Activated CD4-positive, alpha-beta T cell treated with anti-CD3 and anti-CD28 coated beads, Interleukin-2, amount 10 ng/mL, durations not matched to agents 24 days and 14 days (primary cell): ENCODE measurements around the gene CACNA1D. TPM values are rescaled to one million over a fixed set of nuclear protein-coding genes. Genes with fewer than 3 reads are reported as not detected.

Source experiments
- DNase-seq: peaks from one replicate; pipeline ENCODE4 v3.0.0; 2022
- H3K27ac Mint-ChIP-seq: one replicate; pipeline ENCODE4 v1.8.0; 2022; ENCODE audit warnings: mild to moderate bottlenecking, mixed read lengths
- H3K27me3 Mint-ChIP-seq: one replicate; pipeline ENCODE4 v1.8.0; 2022; ENCODE audit warnings: mixed read lengths
- H3K36me3 Mint-ChIP-seq: one replicate; pipeline ENCODE4 v1.8.0; 2022; ENCODE audit warnings: low read depth, mild to moderate bottlenecking, mixed read lengths
- H3K4me1 Mint-ChIP-seq: one replicate; pipeline ENCODE4 v1.8.0; 2021; ENCODE audit warnings: mixed read lengths
- H3K4me3 Mint-ChIP-seq: one replicate; pipeline ENCODE4 v1.8.0; 2022; ENCODE audit warnings: mild to moderate bottlenecking, moderate library complexity, mixed read lengths
- H3K9me3 Mint-ChIP-seq: one replicate; pipeline ENCODE4 v1.8.0; 2021; ENCODE audit warnings: mixed read lengths
- intact Hi-C: fragments of 100-400 bp; cut with micrococcal nuclease; formaldehyde crosslinking; loops from one replicate; pipeline ENCODE4 v1.15.1; 2023
- total RNA-seq: library from RNA; stranded (reverse); gene quantifications from 2 replicates; pipeline ENCODE4 v1.2.3, GENCODE V29; 2022

The CACNA1D gene
- total RNA-seq, 1 donor from 2014 or later = 0.77 TPM

GRCh38 chr3:53501178-53501577 lies 6.8 kb downstream of the CACNA1D start:
- Mint-ChIP-seq H3K36me3 (no peaks in the 10 kb centered on the region), H3K27ac (no peak overlapping the region), H3K9me3 (no peaks in the 10 kb centered on the region), H3K4me1 (no peaks in the 10 kb centered on the region), H3K27me3 (peaks cover 45% of the 10 kb centered on the region), H3K4me3 (no peak overlapping the region)
- intact Hi-C loops = no loop called here
- no peak for DNase-seq

- no peak overlapping the region for H3K27ac Mint-ChIP-seq
- no peaks in the 10 kb centered on the region for H3K9me3 Mint-ChIP-seq
- no peaks in the 10 kb centered on the region for H3K36me3 Mint-ChIP-seq
- no peaks in the 10 kb centered on the region for H3K4me1 Mint-ChIP-seq
- DNase-seq = no peak
- no peak overlapping the region for H3K4me3 Mint-ChIP-seq
- intact Hi-C loops = no loop called here
- peaks cover 33% of the 10 kb centered on the region for H3K27me3 Mint-ChIP-seq
Observed at GRCh38 chr3:53502737-53503136, 8.3 kb downstream of the CACNA1D start.

- no peak for DNase-seq
- H3K9me3 Mint-ChIP-seq = no peaks in the 10 kb centered on the region
- peaks cover 30% of the 10 kb centered on the region for H3K27me3 Mint-ChIP-seq
- no peak overlapping the region for H3K27ac Mint-ChIP-seq
- intact Hi-C loops = no loop called here
- H3K4me3 Mint-ChIP-seq = no peak overlapping the region
- no peaks in the 10 kb centered on the region for H3K36me3 Mint-ChIP-seq
- H3K4me1 Mint-ChIP-seq = no peaks in the 10 kb centered on the region
Observed at GRCh38 chr3:53503195-53503594, 8.8 kb downstream of the CACNA1D start.

GRCh38 chr3:53506110-53506762 lies 11.8 kb downstream of the CACNA1D start:
- Mint-ChIP-seq H3K4me3 (no peak overlapping the region), H3K36me3 (no peaks in the 10 kb centered on the region), H3K27ac (no peak overlapping the region), H3K9me3 (no peaks in the 10 kb centered on the region), H3K4me1 (no peaks in the 10 kb centered on the region), H3K27me3 (peaks cover 34% of the 10 kb centered on the region)
- intact Hi-C loops = no loop called here
- DNase-seq = no peak

GRCh38 chr3:53506763-53507145 lies 12.3 kb downstream of the CACNA1D start:
- H3K9me3 Mint-ChIP-seq = no peaks in the 10 kb centered on the region

GRCh38 chr3:53509494-53509893 lies 15.1 kb downstream of the CACNA1D start:
- H3K27ac Mint-ChIP-seq = no peak overlapping the region
- DNase-seq = no peak
- no peaks in the 10 kb centered on the region for H3K9me3 Mint-ChIP-seq
- peaks cover 33% of the 10 kb centered on the region for H3K27me3 Mint-ChIP-seq
- no peak overlapping the region for H3K4me3 Mint-ChIP-seq
- intact Hi-C loops = no loop called here
- H3K36me3 Mint-ChIP-seq = no peaks in the 10 kb centered on the region
- H3K4me1 Mint-ChIP-seq = no peaks in the 10 kb centered on the region

More at GRCh38 chr3:53506763-53507145, 12.3 kb downstream of the CACNA1D start:
- intact Hi-C loops = no loop called here
- Mint-ChIP-seq H3K27me3 (peaks cover 33% of the 10 kb centered on the region), H3K36me3 (no peaks in the 10 kb centered on the region), H3K4me3 (no peak overlapping the region), H3K4me1 (no peaks in the 10 kb centered on the region), H3K27ac (no peak overlapping the region)
- DNase-seq = no peak

- intact Hi-C loops = loop anchor here (10.0 kb wide), 2 partner anchors 136 to 204 kb away; no protein-coding TSS in a partner anchor
- no peaks in the 10 kb centered on the region for H3K36me3 Mint-ChIP-seq
- no peak for DNase-seq
- H3K4me3 Mint-ChIP-seq = no peak overlapping the region
- H3K27ac Mint-ChIP-seq = no peak overlapping the region
- H3K4me1 Mint-ChIP-seq = no peaks in the 10 kb centered on the region
- H3K9me3 Mint-ChIP-seq = no peaks in the 10 kb centered on the region
- H3K27me3 Mint-ChIP-seq = peaks cover 32% of the 10 kb centered on the region
Observed at GRCh38 chr3:53510508-53510907, 16.1 kb downstream of the CACNA1D start.

GRCh38 chr3:53511246-53511645 lies 16.8 kb downstream of the CACNA1D start:
- Mint-ChIP-seq H3K4me3 (no peak overlapping the region), H3K27me3 (peaks cover 32% of the 10 kb centered on the region), H3K4me1 (no peaks in the 10 kb centered on the region), H3K27ac (no peak overlapping the region), H3K9me3 (no peaks in the 10 kb centered on the region), H3K36me3 (no peaks in the 10 kb centered on the region)
- intact Hi-C loops = loop anchor here (10.0 kb wide), 2 partner anchors 136 to 204 kb away; no protein-coding TSS in a partner anchor
- no peak for DNase-seq

- no peak overlapping the region for H3K4me3 Mint-ChIP-seq
- no peak overlapping the region for H3K27ac Mint-ChIP-seq
- no peak for DNase-seq
- intact Hi-C loops = loop anchor here (10.0 kb wide), 2 partner anchors 139 to 201 kb away; no protein-coding TSS in a partner anchor
- no peaks in the 10 kb centered on the region for H3K36me3 Mint-ChIP-seq
- H3K4me1 Mint-ChIP-seq = no peaks in the 10 kb centered on the region
- H3K9me3 Mint-ChIP-seq = no peaks in the 10 kb centered on the region
- peaks cover 29% of the 10 kb centered on the region for H3K27me3 Mint-ChIP-seq
Observed at GRCh38 chr3:53513556-53514190, 19.3 kb downstream of the CACNA1D start.

GRCh38 chr3:53516339-53516738 lies 21.9 kb downstream of the CACNA1D start:
- intact Hi-C loops = loop anchor here (10.0 kb wide), 2 partner anchors 142 to 198 kb away; no protein-coding TSS in a partner anchor
- peaks cover 14% of the 10 kb centered on the region for H3K27me3 Mint-ChIP-seq
- no peaks in the 10 kb centered on the region for H3K9me3 Mint-ChIP-seq
- H3K4me1 Mint-ChIP-seq = no peaks in the 10 kb centered on the region
- DNase-seq = no peak
- no peaks in the 10 kb centered on the region for H3K36me3 Mint-ChIP-seq
- no peak overlapping the region for H3K4me3 Mint-ChIP-seq
- no peak overlapping the region for H3K27ac Mint-ChIP-seq

- Mint-ChIP-seq H3K36me3 (no peaks in the 10 kb centered on the region), H3K4me1 (no peaks in the 10 kb centered on the region), H3K9me3 (no peaks in the 10 kb centered on the region), H3K4me3 (no peak overlapping the region), H3K27ac (no peak overlapping the region), H3K27me3 (peaks cover 6% of the 10 kb centered on the region)
- no peak for DNase-seq
- intact Hi-C loops = loop anchor here (10.0 kb wide), 2 partner anchors 144 to 196 kb away; no protein-coding TSS in a partner anchor
Observed at GRCh38 chr3:53518495-53518981, 24.1 kb downstream of the CACNA1D start.

- Mint-ChIP-seq H3K4me3 (no peak overlapping the region), H3K27ac (no peak overlapping the region), H3K27me3 (peaks cover 9% of the 10 kb centered on the region), H3K4me1 (no peaks in the 10 kb centered on the region), H3K9me3 (no peaks in the 10 kb centered on the region), H3K36me3 (no peaks in the 10 kb centered on the region)
- intact Hi-C loops = loop anchor here (10.0 kb wide), 2 partner anchors 144 to 196 kb away; no protein-coding TSS in a partner anchor
- DNase-seq = no peak
Observed at GRCh38 chr3:53519065-53519709, 24.8 kb downstream of the CACNA1D start.

- Mint-ChIP-seq H3K36me3 (no peaks in the 10 kb centered on the region), H3K4me1 (no peaks in the 10 kb centered on the region)
Observed at GRCh38 chr3:53523346-53523745, 28.9 kb downstream of the CACNA1D start.

GRCh38 chr3:53524566-53524965 lies 30.2 kb downstream of the CACNA1D start:
- Mint-ChIP-seq H3K9me3 (no peaks in the 10 kb centered on the region), H3K4me1 (no peaks in the 10 kb centered on the region), H3K27me3 (peaks cover 16% of the 10 kb centered on the region), H3K4me3 (no peak overlapping the region), H3K36me3 (no peaks in the 10 kb centered on the region), H3K27ac (no peak overlapping the region)
- DNase-seq = no peak
- intact Hi-C loops = no loop called here

More at GRCh38 chr3:53523346-53523745, 28.9 kb downstream of the CACNA1D start:
- intact Hi-C loops = no loop called here
- H3K9me3 Mint-ChIP-seq = no peaks in the 10 kb centered on the region
- no peak overlapping the region for H3K4me3 Mint-ChIP-seq
- H3K27me3 Mint-ChIP-seq = peaks cover 13% of the 10 kb centered on the region
- H3K27ac Mint-ChIP-seq = no peak overlapping the region
- no peak for DNase-seq
